SK-N-MC (cell line): ENCODE data around the gene KIAA0408.

Experiments used
- EZH2 ChIP-seq: fragments of 200-600 bp; sonication (generic); IDR thresholded peaks from one replicate; pipeline ENCODE4 v1.6.1; 2017; ENCODE audit warnings: antibody characterized with exemption
- POLR2AphosphoS5 ChIP-seq: IDR thresholded peaks from 2 replicates; pipeline ENCODE4 v1.6.1; 2012; ENCODE audit warnings: mild to moderate bottlenecking, low read depth, low read length, borderline replicate concordance

DNA sequence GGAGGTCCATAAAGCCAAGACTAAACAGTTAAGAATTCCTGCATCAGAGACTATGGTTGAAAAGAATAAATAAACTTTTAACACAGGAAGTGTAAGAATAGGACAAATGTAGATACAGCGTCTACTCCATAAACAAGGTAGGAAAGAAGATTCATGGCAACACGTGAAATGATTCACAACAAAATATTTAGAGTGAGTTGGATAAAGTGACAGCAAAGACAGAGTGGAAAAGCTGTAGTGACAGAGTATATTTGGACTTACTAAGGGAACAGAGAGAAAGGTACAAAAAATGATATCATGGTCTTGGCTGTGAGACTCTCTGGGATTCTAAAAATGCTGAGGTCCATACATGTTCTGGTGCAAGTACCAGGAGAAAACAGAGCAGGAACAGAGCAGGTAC is 21.9 kb upstream of the KIAA0408 start:
- no peak for TF ChIP-seq POLR2AphosphoS5
- no peak for TF ChIP-seq EZH2
